Astrocyte (in vitro differentiated cells and primary cell): ENCODE results near the gene CEP131.

ENCODE experiments used
- EZH2 ChIP-seq: IDR thresholded peaks from 2 replicates; pipeline ENCODE4 v1.6.1; 2012; ENCODE audit warnings: mild to moderate bottlenecking, low read length, inconsistent platforms; ENCODE audit not compliant: insufficient read depth
- TF ChIP-seq, protein P1 (sequence below): IDR thresholded peaks from 2 replicates; pipeline ENCODE4 v1.5.1; 2011; ENCODE audit warnings: low read depth, mild to moderate bottlenecking, inconsistent platforms, low read length, moderate library complexity; ENCODE audit not compliant: insufficient read depth

- TF ChIP-seq, protein P1, sequence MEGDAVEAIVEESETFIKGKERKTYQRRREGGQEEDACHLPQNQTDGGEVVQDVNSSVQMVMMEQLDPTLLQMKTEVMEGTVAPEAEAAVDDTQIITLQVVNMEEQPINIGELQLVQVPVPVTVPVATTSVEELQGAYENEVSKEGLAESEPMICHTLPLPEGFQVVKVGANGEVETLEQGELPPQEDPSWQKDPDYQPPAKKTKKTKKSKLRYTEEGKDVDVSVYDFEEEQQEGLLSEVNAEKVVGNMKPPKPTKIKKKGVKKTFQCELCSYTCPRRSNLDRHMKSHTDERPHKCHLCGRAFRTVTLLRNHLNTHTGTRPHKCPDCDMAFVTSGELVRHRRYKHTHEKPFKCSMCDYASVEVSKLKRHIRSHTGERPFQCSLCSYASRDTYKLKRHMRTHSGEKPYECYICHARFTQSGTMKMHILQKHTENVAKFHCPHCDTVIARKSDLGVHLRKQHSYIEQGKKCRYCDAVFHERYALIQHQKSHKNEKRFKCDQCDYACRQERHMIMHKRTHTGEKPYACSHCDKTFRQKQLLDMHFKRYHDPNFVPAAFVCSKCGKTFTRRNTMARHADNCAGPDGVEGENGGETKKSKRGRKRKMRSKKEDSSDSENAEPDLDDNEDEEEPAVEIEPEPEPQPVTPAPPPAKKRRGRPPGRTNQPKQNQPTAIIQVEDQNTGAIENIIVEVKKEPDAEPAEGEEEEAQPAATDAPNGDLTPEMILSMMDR = no peak
- TF ChIP-seq EZH2 = no peak
Measured at GRCh38 chr17:81235822-81236740, 13.3 kb upstream of the CEP131 start.
